KMS-11 (cell line): ENCODE measurements around the gene MRPL21.

Experiments
- H2AFZ ChIP-seq: fragments of 200-600 bp; sonication (generic); 2 replicates; pipeline ENCODE4 v1.6.1; 2016; ENCODE audit warnings: antibody characterized with exemption, mixed run types, low read depth
- H3K27ac ChIP-seq: fragments of 200-600 bp; sonication (generic); 2 replicates; pipeline ENCODE4 v1.6.1; 2016; ENCODE audit warnings: mild to moderate bottlenecking, mixed run types
- H3K27me3 ChIP-seq: fragments of 200-600 bp; sonication (generic); 2 replicates; pipeline ENCODE4 v1.6.1; 2017; ENCODE audit warnings: mild to moderate bottlenecking, low read depth, mixed run types, moderate library complexity; ENCODE audit not compliant: insufficient read depth
- H3K36me3 ChIP-seq: fragments of 200-600 bp; sonication (generic); 2 replicates; pipeline ENCODE4 v1.6.1; 2017; ENCODE audit warnings: mild to moderate bottlenecking, mixed run types; ENCODE audit not compliant: insufficient read depth
- H3K4me1 ChIP-seq: fragments of 200-600 bp; sonication (generic); 2 replicates; pipeline ENCODE4 v1.6.1; 2016; ENCODE audit warnings: mild to moderate bottlenecking, low read depth, mixed run types; ENCODE audit not compliant: poor library complexity, severe bottlenecking
- H3K4me2 ChIP-seq: fragments of 200-600 bp; sonication (generic); 2 replicates; pipeline ENCODE4 v1.7.0; 2016; ENCODE audit warnings: mild to moderate bottlenecking, mixed run types
- H3K4me3 ChIP-seq: fragments of 200-600 bp; sonication (generic); IDR thresholded peaks from 2 replicates; pipeline ENCODE4 v1.6.1; 2017; ENCODE audit warnings: low read depth, low read length, mixed read lengths; ENCODE audit not compliant: insufficient read depth
- H3K79me2 ChIP-seq: fragments of 200-600 bp; sonication (generic); 2 replicates; pipeline ENCODE4 v1.6.1; 2016; ENCODE audit warnings: low read depth, mixed run types; ENCODE audit not compliant: insufficient read depth
- H3K9ac ChIP-seq: fragments of 200-600 bp; sonication (generic); 2 replicates; pipeline ENCODE4 v1.6.1; 2016; ENCODE audit warnings: mild to moderate bottlenecking, mixed run types
- H4K20me1 ChIP-seq: fragments of 200-600 bp; sonication (generic); 2 replicates; pipeline ENCODE4 v1.6.1; 2016; ENCODE audit warnings: mild to moderate bottlenecking, mixed run types; ENCODE audit not compliant: insufficient read depth
- CTCF ChIP-seq: fragments of 200-600 bp; sonication (generic); conservative IDR thresholded peaks from 2 replicates; pipeline ENCODE4 v1.6.1; 2017; ENCODE audit warnings: low read depth, mild to moderate bottlenecking, antibody characterized with exemption, low read length, moderate library complexity, mixed read lengths

The MRPL21 gene

GRCh38 chr11:68927280-68928135 lies 23.9 kb upstream of the MRPL21 start:
- no peak overlapping the region for H3K4me2 ChIP-seq
- no peak for TF ChIP-seq CTCF
- H2AFZ ChIP-seq = no peak overlapping the region
- no peak overlapping the region for H3K9ac ChIP-seq
- H3K4me3 ChIP-seq = no peak overlapping the region
- H3K27me3 ChIP-seq = no peaks in the 10 kb centered on the region
- H3K36me3 ChIP-seq = no peaks in the 10 kb centered on the region; the same call in 1 of the 2 replicates
- no peak overlapping the region for H3K27ac ChIP-seq
- H4K20me1 ChIP-seq = no peaks in the 10 kb centered on the region
- H3K4me1 ChIP-seq = no peaks in the 10 kb centered on the region
- H3K79me2 ChIP-seq = no peaks in the 10 kb centered on the region

GRCh38 chr11:68925611-68926010 lies 22.0 kb upstream of the MRPL21 start:
- no peaks in the 10 kb centered on the region for H4K20me1 ChIP-seq
- no peak overlapping the region for H3K4me2 ChIP-seq
- no peaks in the 10 kb centered on the region; the same call in 1 of the 2 replicates for H3K36me3 ChIP-seq
- TF ChIP-seq CTCF = no peak
- no peaks in the 10 kb centered on the region for H3K79me2 ChIP-seq
- no peak overlapping the region for H2AFZ ChIP-seq
- H3K9ac ChIP-seq = no peak overlapping the region
- H3K27me3 ChIP-seq = no peaks in the 10 kb centered on the region
- no peak overlapping the region for H3K4me3 ChIP-seq
- H3K4me1 ChIP-seq = no peaks in the 10 kb centered on the region
- no peak overlapping the region for H3K27ac ChIP-seq

GRCh38 chr11:68924073-68924925 lies 20.7 kb upstream of the MRPL21 start:
- no peak for TF ChIP-seq CTCF
- Histone ChIP-seq H3K36me3 (no peaks in the 10 kb centered on the region; the same call in 1 of the 2 replicates), H3K4me1 (no peaks in the 10 kb centered on the region), H4K20me1 (no peaks in the 10 kb centered on the region), H2AFZ (no peak overlapping the region), H3K9ac (no peak overlapping the region), H3K27ac (no peak overlapping the region), H3K79me2 (no peaks in the 10 kb centered on the region), H3K4me3 (no peak overlapping the region), H3K4me2 (no peak overlapping the region), H3K27me3 (no peaks in the 10 kb centered on the region)

- H3K36me3 ChIP-seq = no peaks in the 10 kb centered on the region; the same call in 1 of the 2 replicates
- no peak overlapping the region for H3K27ac ChIP-seq
- no peak overlapping the region for H3K9ac ChIP-seq
- no peaks in the 10 kb centered on the region for H3K79me2 ChIP-seq
- TF ChIP-seq CTCF = no peak
- no peak overlapping the region for H3K4me2 ChIP-seq
- H4K20me1 ChIP-seq = no peaks in the 10 kb centered on the region
- no peaks in the 10 kb centered on the region for H3K4me1 ChIP-seq
- H3K27me3 ChIP-seq = no peaks in the 10 kb centered on the region
- no peak overlapping the region for H2AFZ ChIP-seq
- no peak overlapping the region for H3K4me3 ChIP-seq
Measured at GRCh38 chr11:68923614-68924013, 20.0 kb upstream of the MRPL21 start.
